Fibroblast of the aortic adventitia (primary cell): ENCODE results near the gene CLEC14A. TPM values are rescaled to one million over a fixed set of nuclear protein-coding genes. Genes with fewer than 3 reads are reported as not detected.

Experiments
- total RNA-seq: library from RNA; depleted of rRNA; stranded (reverse); fragments of >200 nt; gene quantifications from 2 replicates; pipeline ENCODE4 v1.2.3, GENCODE V29; 2012; ENCODE audit warnings: low replicate concordance

The CLEC14A gene
- total RNA-seq, 1 donor = 0.63 TPM

Other genes starting within 250 kb of the CLEC14A start
- gene SSTR1, start 48.2 kb downstream of the CLEC14A start, total RNA-seq = 0.57 and 0.63 TPM in 2 replicates